Stimulated activated CD8-positive, alpha-beta memory T cell treated with anti-CD3 and anti-CD28 coated beads, Interleukin-4, amount 100 ng/mL, for 1 hour (primary cell): ENCODE measurements around the gene C11orf91.
"Not testable (repeated sequence)": the region's sequence is repeated elsewhere in the genome, so short reads cannot be mapped to it uniquely, and the experiment has no call there.

Experiments
- DNase-seq, 2 donors: peaks; one replicate each; pipeline ENCODE4 v3.0.0-alpha.2; 2020; ENCODE audit warnings: low read depth in 2 of 2, low spot score in 1 of 2

Gene C11orf91

GRCh38 chr11:33696931-33697638, 3.5 kb downstream of the C11orf91 start:
- no peak for DNase-seq

GRCh38 chr11:33696411-33696810, 4.2 kb downstream of the C11orf91 start:
- no peak for DNase-seq

- no peak for DNase-seq
These were observed 5.5 kb downstream of the C11orf91 start for GRCh38 chr11:33695051-33695566.

DNA sequence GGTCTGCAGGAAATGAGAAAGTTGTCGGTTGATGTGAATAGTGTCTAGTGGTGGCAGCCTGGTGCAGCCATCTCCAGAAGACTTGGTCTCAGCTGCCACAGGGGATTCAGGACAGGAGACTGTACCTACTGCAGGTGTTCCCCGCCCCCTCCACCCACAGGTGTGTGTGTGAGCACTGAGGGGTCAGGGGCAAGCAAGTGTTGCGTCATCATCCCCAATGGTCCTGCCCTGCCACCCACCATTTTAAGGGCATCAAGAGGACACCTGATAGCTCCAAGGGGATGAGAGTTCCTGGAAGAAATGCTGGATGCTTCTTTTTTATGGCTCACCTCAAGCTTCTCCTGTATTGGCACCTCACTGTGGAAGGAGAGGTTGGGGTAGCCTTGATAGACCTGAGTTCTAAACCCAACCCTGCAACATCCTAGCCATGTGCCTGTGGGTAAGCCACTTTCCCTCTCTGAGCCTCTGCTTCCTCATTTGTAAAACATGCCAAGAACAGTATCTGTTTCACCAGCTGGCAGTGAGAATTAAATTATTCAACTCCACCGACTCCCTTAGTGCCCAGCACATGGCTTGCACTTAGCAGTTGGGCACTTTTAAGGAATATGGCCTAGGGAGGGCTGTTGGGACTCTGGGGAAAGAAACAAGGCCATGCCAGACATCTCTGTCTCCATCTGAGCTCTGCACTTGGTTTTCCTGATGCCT, 6.1 kb downstream of the C11orf91 start:
- no peak for DNase-seq

- no peak for DNase-seq
These were observed 8.1 kb downstream of the C11orf91 start for GRCh38 chr11:33692541-33692940.

DNA sequence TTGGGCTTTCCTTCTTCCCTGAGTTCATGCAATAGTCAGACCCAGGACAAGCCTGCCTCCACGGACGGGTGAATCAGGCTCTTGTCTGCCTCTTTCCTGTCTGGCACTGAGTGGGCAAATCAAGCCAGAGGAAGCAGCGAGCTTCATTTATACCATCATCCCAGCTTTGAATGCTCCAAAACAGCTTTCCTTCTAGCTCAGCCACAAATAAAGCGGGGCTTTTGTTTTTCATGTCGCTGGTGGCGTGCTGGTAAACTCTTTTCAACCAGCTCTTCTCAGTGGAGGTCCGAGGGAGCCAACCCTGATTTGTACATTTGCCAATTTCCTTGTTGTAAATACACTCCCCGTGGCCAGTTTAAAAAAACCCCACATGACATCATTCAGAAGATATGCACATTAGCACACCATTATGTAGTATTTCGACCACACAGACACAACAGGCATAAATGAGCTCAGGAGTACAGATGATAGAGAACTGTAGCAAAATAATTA, 8.6 kb downstream of the C11orf91 start:
- no peak for DNase-seq

DNA sequence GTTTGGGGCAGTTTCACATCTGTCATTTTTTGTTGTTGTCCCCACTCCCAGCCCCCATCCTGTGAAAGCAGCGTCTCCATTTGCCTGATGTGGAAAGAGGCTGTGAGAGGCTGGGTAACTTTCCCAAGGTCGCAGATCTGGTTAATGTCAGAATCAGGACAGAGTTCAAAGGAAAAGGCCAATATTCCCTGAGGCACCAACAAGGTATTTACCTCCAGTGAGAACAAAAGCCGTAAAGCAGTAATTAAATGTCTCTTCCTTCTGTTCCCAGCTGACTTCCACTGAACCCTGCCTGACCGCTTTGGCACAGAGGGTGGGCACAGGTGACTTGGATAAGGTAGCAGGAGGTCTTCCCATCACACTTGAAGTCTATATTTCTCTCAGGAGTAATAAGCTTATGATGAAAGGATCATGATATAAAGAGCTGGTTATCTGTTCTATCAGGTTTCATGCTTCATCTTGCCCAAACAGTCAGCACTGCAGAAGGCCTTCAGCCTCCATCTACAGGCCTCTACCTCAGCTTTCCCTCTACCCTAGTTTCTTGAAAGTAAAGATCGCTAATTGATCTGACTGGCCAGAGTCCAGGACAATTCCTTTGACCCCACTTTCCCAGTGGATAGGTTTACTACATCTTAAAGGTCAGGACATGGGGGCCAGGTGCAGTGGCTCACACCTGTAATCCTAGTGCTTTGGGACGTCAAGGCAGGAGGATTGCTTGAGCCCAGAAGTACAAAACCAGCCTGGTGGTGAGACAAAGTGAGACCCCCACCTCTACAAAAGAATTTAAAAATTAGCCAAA, 9.4 kb downstream of the C11orf91 start:
- DNase-seq = no peak

DNA sequence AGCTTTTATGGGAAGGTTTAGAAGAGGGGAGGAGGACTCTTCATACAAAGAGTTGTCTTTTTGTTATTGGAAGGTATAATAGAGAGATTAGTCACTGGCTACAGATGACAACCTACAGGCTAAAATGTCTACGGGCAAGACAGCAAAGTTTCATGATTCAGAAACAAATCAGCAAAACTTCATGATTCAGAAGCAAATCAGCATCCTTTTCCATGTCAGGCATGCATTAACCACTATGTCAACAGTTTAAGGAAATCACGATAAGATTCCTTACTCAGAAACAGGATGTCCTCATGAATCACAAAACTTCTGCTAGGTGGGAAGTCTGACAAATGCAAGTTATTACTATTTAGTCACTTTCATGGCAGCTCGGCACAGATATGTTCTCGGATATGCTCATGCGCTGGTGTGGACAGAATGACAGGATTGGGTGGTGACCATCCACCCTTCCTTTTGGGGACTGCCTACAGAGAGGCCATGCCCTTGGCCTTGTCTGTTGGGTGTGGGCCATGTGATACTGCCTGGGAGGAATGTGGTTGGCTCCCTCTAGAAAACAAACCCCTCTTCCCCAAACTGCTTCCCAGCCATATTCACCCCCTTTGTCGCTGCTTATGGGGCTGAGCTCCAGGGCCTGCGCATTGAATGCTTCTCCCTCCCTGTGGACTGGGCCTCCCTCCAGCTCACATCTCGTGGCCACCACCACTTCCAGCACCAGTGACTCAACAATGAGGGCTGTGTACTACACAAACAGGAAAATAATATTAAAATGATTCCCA, 10.1 kb downstream of the C11orf91 start:
- no peak for DNase-seq

DNA sequence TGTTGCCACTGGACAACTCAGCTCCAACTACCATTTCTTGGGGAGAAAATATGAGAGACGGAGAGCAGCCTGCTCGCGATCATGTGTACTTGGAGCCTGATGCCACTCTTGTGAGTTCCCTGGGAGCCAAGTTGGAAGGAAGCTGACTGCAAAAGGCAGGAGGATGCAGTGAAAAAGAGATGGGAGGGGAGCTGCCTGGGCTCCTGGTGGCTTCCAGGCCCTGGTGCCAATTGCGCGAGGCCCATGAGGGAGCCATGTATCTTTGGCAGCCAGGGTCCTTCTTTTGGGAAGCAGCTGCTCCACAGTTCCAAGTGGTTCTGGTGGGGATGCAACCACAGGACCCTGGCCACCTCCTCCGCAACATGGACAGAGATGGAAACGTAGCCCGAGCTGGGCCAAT, 11.1 kb downstream of the C11orf91 start:
- no peak for DNase-seq

GRCh38 chr11:33689085-33689484, 11.5 kb downstream of the C11orf91 start:
- no peak for DNase-seq

- no peak for DNase-seq
These were observed 12.7 kb downstream of the C11orf91 start for GRCh38 chr11:33687733-33688479.

- no peak for DNase-seq
These were observed 15.5 kb downstream of the C11orf91 start for GRCh38 chr11:33685082-33685481.

GRCh38 chr11:33684003-33684706, 16.5 kb downstream of the C11orf91 start:
- no peak for DNase-seq

DNA sequence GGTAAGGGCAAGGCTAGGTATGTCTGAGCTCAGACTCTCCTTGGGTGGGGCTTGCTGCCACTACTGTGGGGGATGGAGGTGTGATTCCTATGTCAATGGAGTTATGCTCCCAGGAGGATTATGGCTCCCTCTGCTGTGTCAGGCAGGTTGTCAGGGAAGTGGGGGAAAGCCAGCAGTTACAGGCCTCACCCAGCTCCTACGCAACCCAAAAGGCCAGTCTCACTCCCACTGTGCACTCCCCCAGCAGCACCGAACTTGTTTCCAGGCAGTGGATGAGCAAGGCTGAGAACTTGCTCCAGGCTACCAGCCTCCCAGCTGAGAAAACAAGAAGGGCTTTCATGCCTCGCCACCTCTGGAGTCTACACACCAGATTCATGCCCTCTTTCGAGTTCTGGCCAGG, 18.2 kb downstream of the C11orf91 start:
- DNase-seq = no peak

- no peak for DNase-seq
These were observed 18.6 kb downstream of the C11orf91 start for GRCh38 chr11:33682019-33682418.

DNA sequence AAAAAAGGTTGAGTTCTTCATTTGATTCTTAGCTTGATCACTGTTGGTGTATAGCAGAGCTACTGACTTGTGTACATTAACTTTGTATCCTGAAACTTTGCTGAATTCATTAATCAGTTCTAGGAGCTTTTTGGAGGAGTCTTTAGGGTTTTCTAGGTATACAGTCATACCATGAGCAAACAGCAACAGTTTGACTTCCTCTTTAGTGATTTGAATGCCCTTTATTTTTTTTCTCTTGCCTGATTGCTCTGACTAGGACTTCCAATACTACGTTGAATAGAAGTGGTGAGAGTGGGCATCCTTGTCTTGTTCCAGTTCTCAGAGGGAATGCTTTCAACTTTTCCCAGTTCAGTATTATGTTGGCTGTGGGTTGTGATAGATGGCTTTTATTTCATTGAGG, 22.0 kb downstream of the C11orf91 start:
- not testable (repeated sequence) for DNase-seq

GRCh38 chr11:33674035-33674814, 26.4 kb downstream of the C11orf91 start:
- no peak for DNase-seq

DNA sequence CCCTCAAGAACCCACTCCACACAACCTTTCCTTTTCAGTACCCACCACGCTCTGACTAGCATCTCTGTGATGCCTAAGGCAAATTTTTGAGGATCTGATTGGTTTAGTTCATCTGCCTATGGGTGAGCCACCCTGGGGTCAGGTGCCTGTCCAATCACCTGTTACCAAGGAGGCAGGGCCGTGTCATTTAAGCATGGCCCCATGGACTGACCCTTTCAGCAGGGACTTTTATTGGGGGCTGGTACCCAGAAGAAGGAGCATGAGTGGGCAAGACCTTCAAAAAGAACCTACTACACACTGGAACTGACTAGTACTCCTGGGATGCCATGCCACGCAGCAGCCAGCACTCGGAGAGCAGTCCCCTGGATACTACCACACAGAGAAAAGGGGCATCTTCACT, 28.4 kb downstream of the C11orf91 start:
- DNase-seq = no peak
